K562 (cell line): ENCODE data around the gene LITAF. TPM values are rescaled to one million over a fixed set of nuclear protein-coding genes. Genes with fewer than 3 reads are reported as not detected.
A peak's percentile ranks its signal among the peaks of the same experiment; 100 is the strongest.

Source experiments
- ADNP ChIP-seq: fragments of 200-800 bp; sonication (Bioruptor generic); IDR thresholded peaks from 2 replicates; pipeline ENCODE4 v1.6.1; 2016; ENCODE audit warnings: missing genetic modification characterization, missing compliant biosample characterization
- HDAC3 ChIP-seq: fragments of 450-650 bp; IDR thresholded peaks from 2 replicates; pipeline ENCODE4 v1.6.1; 2018; ENCODE audit warnings: borderline replicate concordance, mild to moderate bottlenecking, moderate library complexity; ENCODE audit not compliant: partially characterized antibody
- POU5F1 ChIP-seq: fragments of 150-350 bp; IDR thresholded peaks from 2 replicates; pipeline ENCODE4 v1.6.1; 2014; ENCODE audit warnings: borderline replicate concordance, low read length, low read depth, mild to moderate bottlenecking; ENCODE audit not compliant: partially characterized antibody
- UBTF ChIP-seq, 2 experiments: IDR thresholded peaks; 2 replicates each; pipeline ENCODE4 v1.6.1; 2012; ENCODE audit warnings: improper control_type of control experiment in 2 of 2, low read depth in 2 of 2, low read length in 2 of 2, borderline replicate concordance in 1 of 2
- ZBTB7A ChIP-seq: IDR thresholded peaks from 2 replicates; pipeline ENCODE4 v1.6.1; 2011; ENCODE audit warnings: low read depth, mild to moderate bottlenecking, low read length, moderate library complexity, borderline replicate concordance; ENCODE audit not compliant: control insufficient read depth
- ZEB2 ChIP-seq: fragments of 450-650 bp; IDR thresholded peaks from 2 replicates; pipeline ENCODE4 v1.6.1; 2016
- ZNF445 ChIP-seq: fragments of 250-450 bp; sonication (Bioruptor Pico); IDR thresholded peaks from 2 replicates; pipeline ENCODE4 v1.4.0; 2020; ENCODE audit warnings: low read depth, mild to moderate bottlenecking, moderate library complexity
- polyA plus RNA-seq, 8 experiments: library from polyadenylated mRNA; depleted of rRNA in 4 of 8; stranded (reverse) in 5 of 8; unstranded in 3 of 8; fragments of >200 nt; fragmentation: Nextera tagmentation in 2 of 8; fragmentation: Illumina TruSeq in 1 of 8; extraction: Ambion mirVana in 2 of 8; extraction: Trizol in 1 of 8; gene quantifications; 2 replicates each; pipeline versions ENCODE4 v1.2.1 to v1.2.3, GENCODE V29; 2011 to 2014; ENCODE audit warnings: inconsistent platforms in 1 of 8, missing spikeins in 1 of 8
- total RNA-seq, 7 experiments: library from RNA; depleted of rRNA in 6 of 7; stranded (reverse); fragments of >200 nt in 6 of 7; fragmentation: Illumina TruSeq in 2 of 7; extraction: Trizol in 2 of 7; gene quantifications; 2 replicates each; pipeline versions ENCODE4 v1.2.1 to v1.2.3, GENCODE V29; 2011 to 2021; ENCODE audit warnings: low replicate concordance in 1 of 7

Gene LITAF
- total and polyA plus RNA-seq, 9 of the 15 experiments (the other 6 are each of a cell fraction or from before 2014, with no cell fraction given), result 4.1 to 17.8 (median 11.9) TPM

GRCh38 chr16:11586378-11586855, 302 bp downstream of the LITAF start (continued):
- TF ChIP-seq ADNP (tag) (no peak), POU5F1 (no peak), ZBTB7A (0 out of 2 replicates have a peak, but pooled peaks have one; percentile 1), ZNF445 (CRISPR knock-in tag) (no peak), ZEB2 (no peak), UBTF (IDR thresholded peaks at IDR 0.05; ENCODE audit: borderline replicate concordance in 1 of 2, low read depth in 2 of 2, low read length in 2 of 2) (0 out of 4 replicates have a peak, but pooled peaks of 1 of the 2 experiments have one; percentile 14), HDAC3 (no peak)
